Measurements from ENCODE around the gene KCNG2.
"Not testable (repeated sequence)": the region's sequence is repeated elsewhere in the genome, so short reads cannot be mapped to it uniquely, and the experiment has no call there.

Gene KCNG2, protein sequence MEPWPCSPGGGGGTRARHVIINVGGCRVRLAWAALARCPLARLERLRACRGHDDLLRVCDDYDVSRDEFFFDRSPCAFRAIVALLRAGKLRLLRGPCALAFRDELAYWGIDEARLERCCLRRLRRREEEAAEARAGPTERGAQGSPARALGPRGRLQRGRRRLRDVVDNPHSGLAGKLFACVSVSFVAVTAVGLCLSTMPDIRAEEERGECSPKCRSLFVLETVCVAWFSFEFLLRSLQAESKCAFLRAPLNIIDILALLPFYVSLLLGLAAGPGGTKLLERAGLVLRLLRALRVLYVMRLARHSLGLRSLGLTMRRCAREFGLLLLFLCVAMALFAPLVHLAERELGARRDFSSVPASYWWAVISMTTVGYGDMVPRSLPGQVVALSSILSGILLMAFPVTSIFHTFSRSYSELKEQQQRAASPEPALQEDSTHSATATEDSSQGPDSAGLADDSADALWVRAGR

GRCh38 chr18:79797518-79798345, at the start of gene KCNG2:
Gene KCNG2, plus strand, starts transcription at chr18:79797938. Its CDS starts 65,730 bp downstream, at chr18:79863668.
- DNase-seq: peak; percentile 48 to 56

GRCh38 chr18:79748321-79749180, 49.2 kb upstream of the KCNG2 start:
- no peak for DNase-seq

- DNase-seq: no peak
Measured at GRCh38 chr18:79749251-79750191, 48.2 kb upstream of the KCNG2 start.

GRCh38 chr18:79750980-79751571, 46.7 kb upstream of the KCNG2 start:
- DNase-seq: no peak

DNA sequence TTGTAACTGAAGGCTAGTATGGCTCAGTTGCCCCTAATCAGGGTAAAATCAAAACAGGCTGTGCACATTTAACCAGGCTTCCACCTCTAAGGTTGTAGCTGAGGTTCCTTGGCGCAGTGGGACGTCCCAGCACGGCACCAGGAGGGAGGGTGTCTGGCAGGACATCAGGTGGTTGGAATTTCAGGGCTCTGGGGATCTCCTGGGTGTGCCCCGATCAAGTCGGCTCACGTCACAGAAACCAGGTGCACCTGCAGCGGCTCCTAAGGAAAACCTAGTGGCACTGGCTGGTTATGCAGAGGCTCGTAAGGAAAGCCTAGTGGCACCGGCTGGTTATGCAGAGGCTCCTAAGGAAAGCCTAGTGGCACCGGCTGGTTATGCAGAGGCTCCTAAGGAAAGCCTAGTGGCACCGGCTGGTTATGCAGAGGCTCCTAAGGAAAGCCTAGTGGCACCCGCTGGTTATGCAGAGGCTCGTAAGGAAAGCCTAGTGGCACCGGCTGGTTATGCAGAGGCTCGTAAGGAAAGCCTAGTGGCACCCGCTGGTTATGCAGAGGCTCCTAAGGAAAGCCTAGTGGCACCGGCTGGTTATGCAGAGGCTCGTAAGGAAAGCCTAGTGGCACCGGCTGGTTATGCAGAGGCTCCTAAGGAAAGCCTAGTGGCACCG, 45.7 kb upstream of the KCNG2 start:
- DNase-seq: not testable (repeated sequence)

DNA sequence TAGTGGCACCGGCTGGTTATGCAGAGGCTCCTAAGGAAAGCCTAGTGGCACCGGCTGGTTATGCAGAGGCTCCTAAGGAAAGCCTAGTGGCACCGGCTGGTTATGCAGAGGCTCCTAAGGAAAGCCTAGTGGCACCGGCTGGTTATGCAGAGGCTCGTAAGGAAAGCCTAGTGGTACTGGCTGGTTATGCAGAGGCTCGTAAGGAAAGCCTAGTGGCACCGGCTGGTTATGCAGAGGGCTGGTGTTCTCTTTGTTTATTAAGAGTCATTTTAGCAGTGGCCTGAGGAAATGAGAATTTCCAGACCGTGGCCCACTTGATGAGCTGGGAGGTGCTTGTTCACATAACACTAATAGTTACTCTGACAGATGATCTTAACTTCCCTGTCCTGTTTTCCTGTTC, 44.8 kb upstream of the KCNG2 start:
- not testable (repeated sequence) for DNase-seq

GRCh38 chr18:79753391-79753851, 44.3 kb upstream of the KCNG2 start:
- DNase-seq: no peak

DNA sequence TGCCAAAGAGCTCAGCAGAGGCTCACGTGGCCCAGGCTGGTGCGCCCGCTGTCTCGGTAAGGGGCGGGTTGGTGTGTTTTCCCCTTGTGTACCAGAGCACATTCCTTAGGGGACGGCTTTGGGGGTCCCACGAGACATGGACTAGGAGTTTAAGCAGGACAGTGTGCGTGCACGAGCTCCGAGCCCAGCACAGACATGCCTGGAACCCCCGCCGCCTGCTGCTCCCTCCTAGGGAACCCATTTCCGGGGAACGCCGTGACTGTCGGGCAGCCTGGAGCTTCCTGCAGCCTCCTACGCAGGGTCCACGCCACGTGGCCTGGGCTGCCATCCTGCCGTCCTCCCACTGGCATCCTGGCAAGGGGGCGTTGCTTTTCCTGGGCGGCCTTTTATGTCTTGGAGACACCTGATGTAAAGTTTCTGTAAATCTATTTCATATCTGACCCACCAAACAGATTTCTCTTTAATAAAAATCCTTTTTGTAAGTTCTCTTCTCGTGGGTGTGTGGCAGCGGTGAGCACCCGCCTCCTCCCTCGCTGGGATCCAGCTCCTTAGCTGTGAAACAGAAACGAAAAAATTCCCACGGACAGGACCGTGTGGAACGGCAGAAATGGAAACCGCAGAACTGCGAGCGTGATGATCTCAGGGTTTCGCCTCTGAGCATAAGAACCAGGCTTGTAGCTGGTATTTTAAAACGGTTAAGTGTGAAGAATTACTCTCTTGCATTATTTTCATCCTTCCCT, 43.5 kb upstream of the KCNG2 start:
- DNase-seq: no peak

GRCh38 chr18:79754831-79755351, 42.8 kb upstream of the KCNG2 start:
- no peak for DNase-seq

- DNase-seq: no peak
Measured at GRCh38 chr18:79755496-79756142, 42.1 kb upstream of the KCNG2 start.

GRCh38 chr18:79756143-79756500, 41.6 kb upstream of the KCNG2 start:
- no peak for DNase-seq

GRCh38 chr18:79756826-79757225, 40.9 kb upstream of the KCNG2 start:
- no peak for DNase-seq

- DNase-seq: no peak
Measured at GRCh38 chr18:79760348-79760747, 37.4 kb upstream of the KCNG2 start.

DNA sequence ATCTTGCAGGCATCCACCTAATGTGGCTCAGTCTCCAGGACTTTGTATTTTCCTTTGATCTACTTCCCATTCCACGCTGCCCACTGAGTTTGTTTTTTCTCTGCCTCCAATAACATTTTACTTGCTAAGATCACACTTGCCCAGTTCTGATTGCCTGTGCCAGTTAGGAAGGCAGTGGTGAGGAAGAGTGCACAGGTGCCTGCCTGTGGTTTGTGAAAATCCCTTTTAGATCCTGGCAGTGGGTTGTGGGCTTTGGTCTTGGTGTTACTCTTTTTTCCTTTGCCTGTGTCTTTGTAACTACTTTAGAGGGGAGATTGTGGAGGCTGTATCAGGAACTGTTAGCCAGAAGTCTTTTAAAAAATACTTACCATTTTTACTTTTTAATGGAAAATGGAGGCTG, 36.9 kb upstream of the KCNG2 start:
- DNase-seq: no peak

DNA sequence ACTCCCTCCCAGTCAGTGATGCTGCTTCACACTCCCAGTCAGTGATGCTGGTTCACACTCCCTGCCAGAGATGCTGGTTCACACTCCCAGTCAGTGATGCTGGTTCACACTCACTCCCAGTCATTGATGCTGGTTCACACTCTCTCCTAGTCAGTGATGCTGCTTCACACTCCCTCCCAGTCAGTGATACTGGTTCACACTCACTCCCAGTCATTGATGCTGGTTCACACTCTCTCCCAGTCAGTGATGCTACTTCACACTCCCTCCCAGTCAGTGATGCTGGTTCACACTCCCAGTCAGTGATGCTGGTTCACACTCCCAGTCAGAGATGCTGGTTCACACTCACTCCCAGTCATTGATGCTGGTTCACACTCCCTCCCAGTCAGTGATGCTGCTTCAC, 34.3 kb upstream of the KCNG2 start:
- DNase-seq: no peak

DNA sequence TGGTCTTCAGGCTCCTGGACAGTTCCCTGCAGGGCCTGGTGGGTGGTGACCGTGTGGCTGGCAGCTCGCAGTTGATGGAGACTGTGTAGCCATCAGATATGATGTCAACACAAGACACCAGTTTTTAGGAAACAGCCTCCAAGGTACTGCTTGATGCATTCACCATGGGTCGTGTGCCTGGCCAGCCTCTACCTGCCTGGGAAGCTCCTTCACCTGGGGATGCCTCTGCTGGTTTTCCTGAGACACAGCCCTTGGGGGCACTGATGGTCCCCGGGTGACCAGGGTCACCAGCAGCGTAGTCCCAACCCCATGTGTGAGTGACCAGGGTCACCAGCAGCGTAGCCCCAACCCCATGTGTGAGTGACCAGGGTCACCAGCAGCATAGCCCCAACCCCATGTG, 33.6 kb upstream of the KCNG2 start:
- DNase-seq: no peak

- DNase-seq: no peak
Measured at GRCh38 chr18:79765491-79766245, 32.1 kb upstream of the KCNG2 start.

DNA sequence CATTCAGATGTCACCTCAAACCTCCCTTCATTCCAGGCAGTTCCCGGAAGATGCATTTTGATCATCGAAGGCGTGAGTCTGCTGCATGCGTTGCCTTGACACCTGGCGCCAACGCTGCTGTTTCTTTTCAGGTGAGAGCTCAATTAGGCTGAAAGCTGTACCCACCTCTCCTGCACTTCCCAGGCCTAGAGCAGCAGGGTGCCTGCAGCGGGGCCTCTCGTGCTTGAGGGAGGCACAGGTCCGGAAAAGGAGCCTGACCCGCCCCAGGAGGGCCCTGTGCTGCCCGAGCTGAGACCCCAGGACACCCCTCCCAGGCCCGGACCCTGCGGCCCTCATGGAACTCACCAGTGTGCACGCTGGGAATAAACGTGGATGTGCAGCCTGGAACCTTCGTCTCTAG, 31.4 kb upstream of the KCNG2 start:
- no peak for DNase-seq
